Heart right ventricle (tissue), 16 donors: ENCODE data around the gene TTC24. TPM values are rescaled to one million over a fixed set of nuclear protein-coding genes. Genes with fewer than 3 reads are reported as not detected.

Experiments used
- ATAC-seq, 8 donors: fragments of 200-7000 bp; cut with Tn5 transposase; one replicate each; pipeline ENCODE4 v1.9.1; 2020; ENCODE audit warnings: mild to moderate bottlenecking in 8 of 8, moderate library complexity in 8 of 8, moderate number of reproducible peaks in 1 of 8
- DNase-seq, 2 donors: peaks; one replicate each; pipeline ENCODE4 v3.0.0-alpha.2; 2020
- H3K27ac ChIP-seq, 10 donors: fragments of 200-600 bp; sonication (generic) in 2 of 10; one replicate each; pipeline versions ENCODE4 v1.5.0 to v1.8.0; 2020 to 2022; ENCODE audit warnings: mild to moderate bottlenecking in 3 of 10
- H3K27me3 ChIP-seq, 7 donors: fragments of 200-600 bp; one replicate each; pipeline ENCODE4 v1.8.0; 2021 to 2022; ENCODE audit warnings: mild to moderate bottlenecking in 2 of 7
- H3K36me3 ChIP-seq, 9 donors: fragments of 200-600 bp; sonication (generic) in 1 of 9; one replicate each; pipeline versions ENCODE4 v1.5.0 to v1.8.0; 2020 to 2022; ENCODE audit warnings: mild to moderate bottlenecking in 2 of 9
- H3K4me1 ChIP-seq, 9 donors: fragments of 200-600 bp; sonication (generic) in 1 of 9; one replicate each; pipeline versions ENCODE4 v1.5.0 to v1.8.0; 2020 to 2022; ENCODE audit warnings: mild to moderate bottlenecking in 4 of 9
- H3K4me3 ChIP-seq, 10 donors: fragments of 200-600 bp; sonication (generic) in 2 of 10; one replicate each; pipeline versions ENCODE4 v1.5.0 to v1.8.0; 2020 to 2022; ENCODE audit warnings: mild to moderate bottlenecking in 7 of 10, moderate library complexity in 2 of 10
- H3K9me3 ChIP-seq, 11 donors: fragments of 200-600 bp in 10 of 11; sonication (generic) in 2 of 11; one replicate each; pipeline versions ENCODE4 v1.5.0 to v1.8.0; 2013 to 2022; ENCODE audit warnings: mild to moderate bottlenecking in 2 of 11, control low read depth in 1 of 11, moderate library complexity in 1 of 11
- CTCF ChIP-seq, 9 donors: fragments of 200-600 bp; sonication (generic) in 2 of 9; IDR thresholded peaks; one replicate each; pipeline versions ENCODE4 v1.5.0 to v1.8.0; 2021 to 2022; ENCODE audit warnings: antibody characterized with exemption in 9 of 9, mild to moderate bottlenecking in 5 of 9, moderate library complexity in 1 of 9
- WGBS, 2 donors: extraction: QIAGEN DNeasy Blood & Tissue Kit; methylation state at CpG; one replicate each; pipeline ENCODE4 v1.1.7; 2013; ENCODE audit warnings: inconsistent platforms in 1 of 2; 5-methylcytosine and 5-hydroxymethylcytosine counted together
- intact Hi-C, 10 donors: fragments of 100-400 bp; cut with DNase I; formaldehyde crosslinking; loops; one replicate each; pipeline versions ENCODE4 v1.11.1 to v1.14.2; 2022
- polyA plus RNA-seq, 2 donors: library from polyadenylated mRNA; stranded (reverse); fragments of 200-250 nt; gene quantifications; one replicate each; pipeline ENCODE4 v1.2.3, GENCODE V29; 2013
- total RNA-seq, 10 donors: library from RNA; stranded (reverse); fragmentation: NEBNext Ultra II Directional in 3 of 10; extraction: Animal tissue kit (Norgen Biotek cat#: 25700) in 3 of 10; gene quantifications; one replicate each; pipeline versions ENCODE4 v1.2.1 to v1.2.4, GENCODE V29; 2021 to 2023
- donor health status: Arrhythmogenic right ventricular cardiomyopathy.
- donor health status: ischemic (EF 13 %, LVEDD 7.1; RV severe dilation, severe dysfunction).
- donor health status: healthy with polysubstance abuse.
- donor health status: DM: no; HTN: yes; CAD: no.
- donor health status: DM: no; HTN: no; CAD: no.
- donor health status: ischemic (EF 25% LVEDD 6.9; RV normal size, moderate dysfunction).
- donor health status: ischemic (EF 25% LVEDD 5.7; RV mildly dilated, moderate dysfunction).
- donor health status: healthy.
- donor health status: DM: yes; HTN: yes; CAD: no.
- donor health status: Ischemic cardiomyopathy.
- donor health status: ischemic (EF 35%, LVEDD 5.7; RV mildly dilated, moderate dysfunction).
- donor health status: nonischemic (EF 11% LVEDD 7.7; RV severe dilation, severe dysfunction).
- donor health status: DM: yes; HTN: yes; CAD: no.
- donor health status: PGD.
- donor health status: ischemic (EF 29% LVEDD 5.4; RV normal size, mild dysfunction).
- donor health status: nonischemic (EF 23%, LVEDD 6.1; RV moderate dilation, normal function).

The TTC24 gene
- total and polyA plus RNA-seq, 12 donors: 0.03 to 0.21 TPM; not detected in 10

GRCh38 chr1:156534424-156535060, 45.0 kb upstream of the TTC24 start:
- no peaks in the 10 kb centered on the region for H3K9me3 ChIP-seq
- no peak for ATAC-seq

GRCh38 chr1:156537027-156537426, 42.5 kb upstream of the TTC24 start:
- no peaks in the 10 kb centered on the region for H3K9me3 ChIP-seq
- ATAC-seq (no peak), DNase-seq (no peak)
- H3K27ac ChIP-seq: no peak overlapping the region
- H3K4me3 ChIP-seq: no peak overlapping the region
- H3K27me3 ChIP-seq: no peaks in the 10 kb centered on the region
- 93 to 94% methylated on average over 9 of the region's 9 CpGs for WGBS, 2 donors
- peaks cover 0 to 55% (median 0%) of the 10 kb centered on the region in 9 donors for H3K36me3 ChIP-seq
- peaks cover 0 to 3% (median 0%) of the 10 kb centered on the region in 9 donors for H3K4me1 ChIP-seq
- no peak for TF ChIP-seq CTCF (IDR thresholded peaks at IDR 0.05)
- intact Hi-C loops: no loop called here

More at GRCh38 chr1:156534424-156535060, 45.0 kb upstream of the TTC24 start:
- no peak overlapping the region for H3K27ac ChIP-seq
- no peaks in the 10 kb centered on the region for H3K27me3 ChIP-seq
- intact Hi-C loops: no loop called here
- 92 to 93% methylated on average over 12 of the region's 12 CpGs for WGBS, 2 donors
- no peak for TF ChIP-seq CTCF (IDR thresholded peaks at IDR 0.05)
- no peak overlapping the region for H3K4me3 ChIP-seq
- DNase-seq: no peak
- peaks cover 0 to 53% (median 0%) of the 10 kb centered on the region in 9 donors for H3K36me3 ChIP-seq
- no peaks in the 10 kb centered on the region for H3K4me1 ChIP-seq

GRCh38 chr1:156538711-156539440, 40.6 kb upstream of the TTC24 start:
- Histone ChIP-seq H3K4me1 (peaks cover 0 to 3% (median 0%) of the 10 kb centered on the region in 9 donors), H3K27me3 (no peaks in the 10 kb centered on the region), H3K9me3 (no peaks in the 10 kb centered on the region), H3K27ac (no peak overlapping the region), H3K4me3 (no peak overlapping the region), H3K36me3 (peaks cover 0 to 48% (median 0%) of the 10 kb centered on the region in 9 donors)
- intact Hi-C loops: no loop called here
- WGBS, 2 donors: 89 to 90% methylated on average over 10 of the region's 10 CpGs
- no peak for TF ChIP-seq CTCF (IDR thresholded peaks at IDR 0.05)
- DNase-seq (no peak), ATAC-seq (no peak)

- no peak for TF ChIP-seq CTCF (IDR thresholded peaks at IDR 0.05)
- ATAC-seq (peak in 4 of 8 donors; percentile 38 to 75 (median 62)), DNase-seq (no peak)
- H3K4me3 ChIP-seq: no peak overlapping the region
- WGBS, 2 donors: 84 to 86% methylated on average over 4 of the region's 4 CpGs
- H3K27ac ChIP-seq: no peak overlapping the region
- H3K36me3 ChIP-seq: peaks cover 0 to 42% (median 0%) of the 10 kb centered on the region in 9 donors
- peaks cover 0 to 3% (median 0%) of the 10 kb centered on the region in 9 donors for H3K4me1 ChIP-seq
- H3K9me3 ChIP-seq: no peaks in the 10 kb centered on the region
- no peaks in the 10 kb centered on the region for H3K27me3 ChIP-seq
- intact Hi-C loops: loop anchor here in 1 of 10 donors (10.0 kb wide), 1 partner anchor 155 kb away; no protein-coding TSS in a partner anchor
Measured at GRCh38 chr1:156539818-156540355, 39.6 kb upstream of the TTC24 start.
